ENCODE results near the gene ANKS3.

ANKS3 gene

GRCh38 chr16:4663777-4664465, 70.2 kb downstream of the ANKS3 start:
- no peaks in the 10 kb centered on the region for H3K79me2 ChIP-seq (ENCODE audit: insufficient read depth, low read length)
- H3K4me2 ChIP-seq (ENCODE audit: low read depth, low read length, poor library complexity, severe bottlenecking) = no peak overlapping the region
- H3K27ac ChIP-seq (ENCODE audit: low read depth, low read length) = no peak overlapping the region
- H4K20me1 ChIP-seq (ENCODE audit: low read depth, low read length) = no peaks in the 10 kb centered on the region
- no peaks in the 10 kb centered on the region for H3K27me3 ChIP-seq (ENCODE audit: low read length)
- no peaks in the 10 kb centered on the region for H3K9me3 ChIP-seq (ENCODE audit: insufficient read depth, low read length)
- H3F3A ChIP-seq (ENCODE audit: insufficient read depth) = no peaks in the 10 kb centered on the region
- no peak overlapping the region for H3K4me3 ChIP-seq (ENCODE audit: insufficient read depth, low read length, poor library complexity, severe bottlenecking)
- TF ChIP-seq, protein P1, sequence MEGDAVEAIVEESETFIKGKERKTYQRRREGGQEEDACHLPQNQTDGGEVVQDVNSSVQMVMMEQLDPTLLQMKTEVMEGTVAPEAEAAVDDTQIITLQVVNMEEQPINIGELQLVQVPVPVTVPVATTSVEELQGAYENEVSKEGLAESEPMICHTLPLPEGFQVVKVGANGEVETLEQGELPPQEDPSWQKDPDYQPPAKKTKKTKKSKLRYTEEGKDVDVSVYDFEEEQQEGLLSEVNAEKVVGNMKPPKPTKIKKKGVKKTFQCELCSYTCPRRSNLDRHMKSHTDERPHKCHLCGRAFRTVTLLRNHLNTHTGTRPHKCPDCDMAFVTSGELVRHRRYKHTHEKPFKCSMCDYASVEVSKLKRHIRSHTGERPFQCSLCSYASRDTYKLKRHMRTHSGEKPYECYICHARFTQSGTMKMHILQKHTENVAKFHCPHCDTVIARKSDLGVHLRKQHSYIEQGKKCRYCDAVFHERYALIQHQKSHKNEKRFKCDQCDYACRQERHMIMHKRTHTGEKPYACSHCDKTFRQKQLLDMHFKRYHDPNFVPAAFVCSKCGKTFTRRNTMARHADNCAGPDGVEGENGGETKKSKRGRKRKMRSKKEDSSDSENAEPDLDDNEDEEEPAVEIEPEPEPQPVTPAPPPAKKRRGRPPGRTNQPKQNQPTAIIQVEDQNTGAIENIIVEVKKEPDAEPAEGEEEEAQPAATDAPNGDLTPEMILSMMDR (IDR thresholded peaks at IDR 0.05; ENCODE audit: insufficient read depth, low read length, poor library complexity, severe bottlenecking) = no peak
- TF ChIP-seq EZH2phosphoT487 (conservative IDR thresholded peaks at IDR 0.05; ENCODE audit: low read length) = no peak
- no peak overlapping the region for H2AFZ ChIP-seq (ENCODE audit: low read depth, low read length, severe bottlenecking)
- H3K9me2 ChIP-seq (replicated peaks; ENCODE audit: insufficient read depth, low read length) = no peaks in the 10 kb centered on the region
- H3K36me3 ChIP-seq (ENCODE audit: low read length) = peaks cover 3% of the 10 kb centered on the region; the same call in 1 of the 2 replicates
- no peak overlapping the region for H3K9ac ChIP-seq (ENCODE audit: low read length)

- H3K4me2 ChIP-seq (ENCODE audit: low read depth, low read length, poor library complexity, severe bottlenecking) = no peak overlapping the region
- H3K9me2 ChIP-seq (replicated peaks; ENCODE audit: insufficient read depth, low read length) = no peaks in the 10 kb centered on the region
- H2AFZ ChIP-seq (ENCODE audit: low read depth, low read length, severe bottlenecking) = no peak overlapping the region
Measured at GRCh38 chr16:4663465-4663776, 70.7 kb downstream of the ANKS3 start.

DNA sequence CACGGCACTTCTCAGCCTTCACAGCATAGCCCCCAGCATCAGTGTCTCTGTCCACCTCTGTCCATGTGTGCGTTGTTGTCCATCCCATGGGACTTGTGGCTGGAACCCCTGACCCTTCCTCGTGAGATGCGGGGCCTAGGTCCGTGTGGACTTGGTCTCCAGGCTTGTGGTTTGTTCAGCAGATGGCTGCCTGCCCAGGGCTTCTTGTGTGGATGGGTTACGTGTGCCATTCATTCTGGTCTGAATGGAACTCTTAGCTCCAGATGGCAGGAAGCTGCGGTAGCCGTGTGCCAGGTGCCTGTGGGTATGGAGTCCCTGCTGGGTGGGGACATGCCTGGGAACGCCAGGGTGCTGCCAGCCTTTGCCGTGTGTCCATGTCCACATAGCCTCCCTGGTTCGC, 72.4 kb downstream of the ANKS3 start:
- H4K20me1 ChIP-seq (ENCODE audit: low read depth, low read length) = no peaks in the 10 kb centered on the region
- H3K27ac ChIP-seq (ENCODE audit: low read depth, low read length) = no peak overlapping the region
- no peaks in the 10 kb centered on the region for H3K79me2 ChIP-seq (ENCODE audit: insufficient read depth, low read length)
- no peaks in the 10 kb centered on the region for H3K9me3 ChIP-seq (ENCODE audit: insufficient read depth, low read length)
- H2AFZ ChIP-seq (ENCODE audit: low read depth, low read length, severe bottlenecking) = no peak overlapping the region
- H3K9me2 ChIP-seq (replicated peaks; ENCODE audit: insufficient read depth, low read length) = no peaks in the 10 kb centered on the region
- H3K36me3 ChIP-seq (ENCODE audit: low read length) = no peaks in the 10 kb centered on the region
- H3K4me3 ChIP-seq (ENCODE audit: insufficient read depth, low read length, poor library complexity, severe bottlenecking) = no peak overlapping the region
- H3K27me3 ChIP-seq (ENCODE audit: low read length) = no peaks in the 10 kb centered on the region
- H3F3A ChIP-seq (ENCODE audit: insufficient read depth) = no peaks in the 10 kb centered on the region
- no peak overlapping the region for H3K9ac ChIP-seq (ENCODE audit: low read length)
- H3K4me2 ChIP-seq (ENCODE audit: low read depth, low read length, poor library complexity, severe bottlenecking) = no peak overlapping the region
- no peak for TF ChIP-seq EZH2phosphoT487 (conservative IDR thresholded peaks at IDR 0.05; ENCODE audit: low read length)
- TF ChIP-seq, protein P1 (IDR thresholded peaks at IDR 0.05; ENCODE audit: insufficient read depth, low read length, poor library complexity, severe bottlenecking) = no peak

More at GRCh38 chr16:4663465-4663776, 70.7 kb downstream of the ANKS3 start:
- no peak overlapping the region for H3K9ac ChIP-seq (ENCODE audit: low read length)
- H3K9me3 ChIP-seq (ENCODE audit: insufficient read depth, low read length) = no peaks in the 10 kb centered on the region
- no peaks in the 10 kb centered on the region for H4K20me1 ChIP-seq (ENCODE audit: low read depth, low read length)
- H3K79me2 ChIP-seq (ENCODE audit: insufficient read depth, low read length) = no peaks in the 10 kb centered on the region
- TF ChIP-seq, protein P1 (IDR thresholded peaks at IDR 0.05; ENCODE audit: insufficient read depth, low read length, poor library complexity, severe bottlenecking) = no peak
- TF ChIP-seq EZH2phosphoT487 (conservative IDR thresholded peaks at IDR 0.05; ENCODE audit: low read length) = no peak
- H3K4me3 ChIP-seq (ENCODE audit: insufficient read depth, low read length, poor library complexity, severe bottlenecking) = no peak overlapping the region
- H3K36me3 ChIP-seq (ENCODE audit: low read length) = no peaks in the 10 kb centered on the region
- no peak overlapping the region for H3K27ac ChIP-seq (ENCODE audit: low read depth, low read length)
- H3F3A ChIP-seq (ENCODE audit: insufficient read depth) = no peaks in the 10 kb centered on the region
- no peaks in the 10 kb centered on the region for H3K27me3 ChIP-seq (ENCODE audit: low read length)

All from SU-DHL-6 (cell line).